ENCODE measurements around the gene SANBR.
"Not testable (repeated sequence)": the region's sequence is repeated elsewhere in the genome, so short reads cannot be mapped to it uniquely, and the experiment has no call there.

The SANBR gene

DNA sequence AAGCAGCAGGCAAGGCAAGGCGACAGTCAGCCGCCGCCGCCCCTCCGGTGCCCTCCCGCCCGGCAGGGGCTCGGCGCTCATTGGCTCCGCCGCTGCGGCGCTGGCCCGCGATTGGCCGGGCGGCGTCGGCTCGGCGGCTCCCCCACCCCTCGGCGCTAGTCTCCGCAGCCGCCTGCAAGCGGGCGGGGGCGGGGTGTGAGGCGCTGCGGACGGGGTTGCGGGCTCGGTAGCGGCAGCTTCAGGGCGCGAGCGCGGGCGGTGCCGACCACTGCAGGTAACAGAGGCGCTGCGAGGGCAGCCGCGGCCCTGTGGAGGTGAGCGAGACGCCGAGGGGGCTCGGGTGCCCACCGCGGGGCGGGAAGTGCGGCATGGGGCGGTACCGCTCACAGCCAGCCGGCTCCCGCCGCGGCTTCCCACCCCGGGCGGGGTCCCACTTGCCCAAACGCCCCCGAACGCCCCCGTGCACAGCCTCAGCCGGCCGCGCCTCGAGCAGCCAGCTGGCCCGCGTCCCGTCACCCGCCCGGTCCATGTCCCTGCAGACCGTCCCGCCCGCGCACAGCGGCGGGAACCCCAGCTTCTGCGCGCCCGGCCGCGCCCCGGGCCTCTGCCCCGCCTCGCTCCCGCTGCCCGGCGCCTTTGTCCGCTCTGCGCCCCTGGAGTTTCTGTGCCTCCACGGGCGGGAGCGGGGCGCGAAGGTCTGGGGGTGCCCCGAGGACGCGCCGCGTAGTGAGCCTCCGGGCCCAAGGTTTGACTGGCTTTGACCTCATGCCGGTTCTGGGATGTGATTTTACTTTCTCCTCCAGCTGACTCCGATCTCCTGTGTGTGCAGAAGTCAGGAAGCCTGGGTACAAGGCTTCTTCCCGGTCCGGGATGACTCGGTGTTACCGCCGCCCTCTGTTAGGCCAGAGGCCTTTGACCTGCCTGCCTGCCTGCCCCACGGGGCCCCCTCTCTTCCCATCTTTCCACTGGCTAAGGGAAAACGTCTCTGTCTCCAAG lies at the start of gene SANBR:
SANBR (plus strand) TSS at position 158 of the 996 bp plus-strand sequence. CDS start 4,480 bp downstream, outside the sequence.
- no peaks in the 10 kb centered on the region for H3K9me3 Mint-ChIP-seq
- DNase-seq: peak; percentile 82 to 83
- peaks cover 6% of the 10 kb centered on the region for H3K4me1 Mint-ChIP-seq
- peak within 1 kb of the TSS; percentile 89 to 94 for H3K4me3 Mint-ChIP-seq
- H3K27ac Mint-ChIP-seq: peak within 1 kb of the TSS; percentile 42 to 75
- no peaks in the 10 kb centered on the region for H3K27me3 Mint-ChIP-seq
- ATAC-seq: peak; percentile 98

DNA sequence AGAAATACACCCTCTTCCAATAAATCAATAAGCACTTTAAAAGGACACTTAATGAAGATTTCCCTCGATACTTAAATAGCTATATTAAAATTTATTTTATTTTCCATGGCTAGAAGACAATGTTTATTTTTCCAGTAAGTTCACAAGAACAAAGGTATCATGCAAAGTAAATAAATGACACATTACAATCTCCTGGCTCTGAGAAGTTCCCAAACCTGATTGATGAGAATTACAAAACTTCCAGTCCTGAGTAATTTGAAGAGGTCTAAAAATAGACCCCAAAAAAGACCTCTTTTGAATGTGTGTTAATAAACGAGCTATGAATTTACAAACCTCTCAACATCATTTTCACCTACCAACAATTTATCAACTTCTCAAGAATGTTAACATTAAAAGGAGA lies 49.7 kb upstream of the SANBR start:
- Mint-ChIP-seq H3K9me3 (no peaks in the 10 kb centered on the region), H3K4me1 (peaks cover 47% of the 10 kb centered on the region), H3K27ac (no peak overlapping the region), H3K4me3 (peak overlapping the region; percentile 93 to 99), H3K27me3 (no peaks in the 10 kb centered on the region)
- ATAC-seq (no peak), DNase-seq (no peak)

- DNase-seq: peak in 1 of 2 donors; percentile 58
- Mint-ChIP-seq H3K4me1 (peaks cover 47% of the 10 kb centered on the region), H3K27ac (peak overlapping the region; percentile 88 to 98), H3K9me3 (peaks cover 0 to under 1% of the 10 kb centered on the region in 2 donors), H3K27me3 (no peaks in the 10 kb centered on the region), H3K4me3 (peak overlapping the region; percentile 93 to 99)
- ATAC-seq: peak; percentile 52
Observed at GRCh38 chr2:61016392-61017002, 49.2 kb upstream of the SANBR start.

DNA sequence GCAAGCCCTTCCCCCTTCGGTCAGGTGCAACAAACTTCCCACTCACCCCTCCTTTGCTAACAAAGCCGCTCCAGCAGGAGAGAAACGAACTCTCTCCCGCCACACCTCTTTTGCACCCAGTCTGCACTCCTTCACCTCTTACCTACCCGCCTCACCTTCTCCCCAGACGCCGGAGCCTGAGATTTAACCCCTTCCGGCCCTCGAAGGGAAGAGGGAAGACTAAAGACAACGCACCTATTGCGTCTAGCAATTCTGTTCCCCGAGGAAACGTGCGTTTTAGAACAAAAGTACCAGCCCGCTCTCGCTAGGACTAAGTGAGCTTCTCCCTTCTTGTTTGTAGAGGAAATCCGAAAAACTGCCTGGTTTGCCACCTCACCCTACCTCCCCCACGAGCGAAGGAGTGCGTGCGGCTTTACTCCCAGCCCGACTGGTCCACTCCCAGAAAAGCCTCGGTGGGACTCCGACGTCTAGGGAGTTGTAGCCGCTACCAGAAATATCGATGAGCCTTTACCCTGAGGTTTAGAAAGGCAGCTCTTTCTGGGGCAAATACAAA lies 48.6 kb upstream of the SANBR start:
- Mint-ChIP-seq H3K27ac (peak overlapping the region; percentile 88 to 98), H3K9me3 (peaks cover 0 to 6% of the 10 kb centered on the region in 2 donors), H3K4me1 (peaks cover 44% of the 10 kb centered on the region), H3K4me3 (peak overlapping the region; percentile 93 to 99), H3K27me3 (no peaks in the 10 kb centered on the region)
- ATAC-seq (peak; percentile 87), DNase-seq (peak; percentile 78 to 79)

- H3K9me3 Mint-ChIP-seq: peaks cover 0 to 10% of the 10 kb centered on the region in 2 donors
- peak within 1 kb of the TSS; percentile 93 to 99 for H3K4me3 Mint-ChIP-seq
- H3K4me1 Mint-ChIP-seq: peaks cover 37% of the 10 kb centered on the region
- H3K27me3 Mint-ChIP-seq: no peaks in the 10 kb centered on the region
- H3K27ac Mint-ChIP-seq: peak within 1 kb of the TSS; percentile 88 to 98
- ATAC-seq (peak; percentile 91), DNase-seq (peak; percentile 75 to 76)
Observed at GRCh38 chr2:61017556-61018317, 47.9 kb upstream of the SANBR start, which contains the start of the genes PEX13 and PUS10. TSS of gene PEX13 (plus strand) at chr2:61017720. CDS start at chr2:61017760, 40 bp downstream. TSS of gene PUS10 (minus strand) at chr2:61018255. CDS start at chr2:61011890, 6,365 bp downstream.

GRCh38 chr2:61018318-61018755 lies 47.3 kb upstream of the SANBR start:
- ATAC-seq (no peak), DNase-seq (no peak)
- Mint-ChIP-seq H3K4me3 (peak overlapping the region; percentile 93 to 99), H3K27ac (peak overlapping the region; percentile 87 to 88), H3K9me3 (peaks cover 0 to 10% of the 10 kb centered on the region in 2 donors), H3K4me1 (peaks cover 35% of the 10 kb centered on the region), H3K27me3 (no peaks in the 10 kb centered on the region)

DNA sequence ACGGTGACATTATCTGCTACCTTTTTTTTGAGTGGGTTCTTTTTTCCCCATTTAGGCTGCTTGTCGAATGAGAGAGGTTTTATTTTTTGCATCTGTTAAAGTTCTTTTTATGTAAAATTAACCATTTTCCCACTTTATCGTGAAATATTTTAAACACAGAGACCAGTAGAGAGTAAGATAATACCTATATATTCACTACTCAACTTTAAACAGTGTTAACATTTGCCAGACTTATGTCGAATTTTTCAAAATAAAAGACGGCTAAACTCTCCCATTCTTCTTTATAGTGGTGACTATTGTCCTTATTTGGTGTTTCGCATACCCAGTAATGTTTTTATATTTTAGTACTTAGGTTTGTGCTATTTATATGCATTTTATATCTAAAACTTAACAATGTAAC lies 46.9 kb upstream of the SANBR start:
- ATAC-seq: no peak
- H3K4me1 Mint-ChIP-seq: peaks cover 33% of the 10 kb centered on the region
- no peak for DNase-seq
- no peaks in the 10 kb centered on the region for H3K27me3 Mint-ChIP-seq
- peak overlapping the region; percentile 93 to 99 for H3K4me3 Mint-ChIP-seq
- H3K9me3 Mint-ChIP-seq: peaks cover 0 to 10% of the 10 kb centered on the region in 2 donors
- H3K27ac Mint-ChIP-seq: no peak overlapping the region

GRCh38 chr2:61021228-61021660 lies 44.4 kb upstream of the SANBR start:
- H3K4me3 Mint-ChIP-seq: no peak overlapping the region
- no peak overlapping the region for H3K27ac Mint-ChIP-seq
- DNase-seq (no peak), ATAC-seq (no peak)
- H3K9me3 Mint-ChIP-seq: peaks cover 0 to 10% of the 10 kb centered on the region in 2 donors
- no peaks in the 10 kb centered on the region for H3K27me3 Mint-ChIP-seq
- H3K4me1 Mint-ChIP-seq: peaks cover 31% of the 10 kb centered on the region

- peaks cover 31% of the 10 kb centered on the region for H3K4me1 Mint-ChIP-seq
- no peak overlapping the region for H3K27ac Mint-ChIP-seq
- peaks cover 0 to 10% of the 10 kb centered on the region in 2 donors for H3K9me3 Mint-ChIP-seq
- ATAC-seq: no peak
- no peak overlapping the region for H3K4me3 Mint-ChIP-seq
- H3K27me3 Mint-ChIP-seq: no peaks in the 10 kb centered on the region
- no peak for DNase-seq
Observed at GRCh38 chr2:61023670-61024069, 42.0 kb upstream of the SANBR start.

- Mint-ChIP-seq H3K4me1 (peaks cover 8% of the 10 kb centered on the region), H3K27ac (no peak overlapping the region), H3K4me3 (no peak overlapping the region), H3K9me3 (no peaks in the 10 kb centered on the region), H3K27me3 (no peaks in the 10 kb centered on the region)
- ATAC-seq (no peak), DNase-seq (no peak)
Observed at GRCh38 chr2:61029533-61029932, 36.1 kb upstream of the SANBR start.

GRCh38 chr2:61034592-61034991 lies 31.1 kb upstream of the SANBR start:
- DNase-seq, H3K27me3 Mint-ChIP-seq, H3K27ac Mint-ChIP-seq, H3K4me1 Mint-ChIP-seq, ATAC-seq, H3K4me3 Mint-ChIP-seq: not testable (repeated sequence)
- H3K9me3 Mint-ChIP-seq: peaks cover 7 to 19% of the 10 kb centered on the region in 2 donors

- DNase-seq, H3K4me1 Mint-ChIP-seq, ATAC-seq, H3K27me3 Mint-ChIP-seq, H3K27ac Mint-ChIP-seq, H3K4me3 Mint-ChIP-seq: not testable (repeated sequence)
- H3K9me3 Mint-ChIP-seq: peaks cover 10 to 19% of the 10 kb centered on the region in 2 donors
Observed at GRCh38 chr2:61036643-61037042, 29.0 kb upstream of the SANBR start.

- no peak for ATAC-seq
- no peak overlapping the region for H3K4me3 Mint-ChIP-seq
- peaks cover 7% of the 10 kb centered on the region for H3K4me1 Mint-ChIP-seq
- peaks cover 0 to 5% of the 10 kb centered on the region in 2 donors for H3K9me3 Mint-ChIP-seq
- H3K27me3 Mint-ChIP-seq: no peaks in the 10 kb centered on the region
- no peak overlapping the region for H3K27ac Mint-ChIP-seq
- DNase-seq: no peak
Observed at GRCh38 chr2:61042807-61043206, 22.9 kb upstream of the SANBR start.

- Mint-ChIP-seq H3K9me3 (peaks cover 0 to 2% of the 10 kb centered on the region in 2 donors), H3K4me3 (no peak overlapping the region), H3K27me3 (no peaks in the 10 kb centered on the region), H3K4me1 (peaks cover 7% of the 10 kb centered on the region), H3K27ac (peak overlapping the region in 1 of 2 donors; percentile 9)
- ATAC-seq: no peak
- no peak for DNase-seq
Observed at GRCh38 chr2:61044636-61045035, 21.0 kb upstream of the SANBR start.

DNA sequence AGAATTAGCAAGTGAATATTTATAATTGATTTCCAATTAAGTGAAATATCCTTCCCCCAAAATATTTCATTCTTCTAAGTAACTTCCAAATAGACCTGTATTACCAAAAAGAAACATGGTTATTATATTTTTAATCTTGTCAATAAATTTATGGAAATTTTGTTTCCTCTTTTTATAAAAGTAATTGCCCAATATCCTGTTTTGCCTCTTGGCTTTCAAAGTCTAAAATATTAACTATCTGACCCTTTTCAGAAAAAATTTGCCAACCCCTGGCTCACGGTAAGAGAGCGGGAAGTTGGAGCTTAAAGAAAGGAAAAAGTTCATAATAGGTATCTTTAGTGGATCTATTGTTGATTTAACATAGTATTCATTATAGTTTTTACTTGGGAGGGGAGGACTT lies 20.4 kb upstream of the SANBR start:
- H3K4me1 Mint-ChIP-seq: peaks cover 7% of the 10 kb centered on the region
- H3K27ac Mint-ChIP-seq: no peak overlapping the region
- H3K4me3 Mint-ChIP-seq: no peak overlapping the region
- H3K27me3 Mint-ChIP-seq: no peaks in the 10 kb centered on the region
- H3K9me3 Mint-ChIP-seq: no peaks in the 10 kb centered on the region
- ATAC-seq: no peak
- no peak for DNase-seq
